ENCODE results near the gene RTL1.

The RTL1 gene

DNA sequence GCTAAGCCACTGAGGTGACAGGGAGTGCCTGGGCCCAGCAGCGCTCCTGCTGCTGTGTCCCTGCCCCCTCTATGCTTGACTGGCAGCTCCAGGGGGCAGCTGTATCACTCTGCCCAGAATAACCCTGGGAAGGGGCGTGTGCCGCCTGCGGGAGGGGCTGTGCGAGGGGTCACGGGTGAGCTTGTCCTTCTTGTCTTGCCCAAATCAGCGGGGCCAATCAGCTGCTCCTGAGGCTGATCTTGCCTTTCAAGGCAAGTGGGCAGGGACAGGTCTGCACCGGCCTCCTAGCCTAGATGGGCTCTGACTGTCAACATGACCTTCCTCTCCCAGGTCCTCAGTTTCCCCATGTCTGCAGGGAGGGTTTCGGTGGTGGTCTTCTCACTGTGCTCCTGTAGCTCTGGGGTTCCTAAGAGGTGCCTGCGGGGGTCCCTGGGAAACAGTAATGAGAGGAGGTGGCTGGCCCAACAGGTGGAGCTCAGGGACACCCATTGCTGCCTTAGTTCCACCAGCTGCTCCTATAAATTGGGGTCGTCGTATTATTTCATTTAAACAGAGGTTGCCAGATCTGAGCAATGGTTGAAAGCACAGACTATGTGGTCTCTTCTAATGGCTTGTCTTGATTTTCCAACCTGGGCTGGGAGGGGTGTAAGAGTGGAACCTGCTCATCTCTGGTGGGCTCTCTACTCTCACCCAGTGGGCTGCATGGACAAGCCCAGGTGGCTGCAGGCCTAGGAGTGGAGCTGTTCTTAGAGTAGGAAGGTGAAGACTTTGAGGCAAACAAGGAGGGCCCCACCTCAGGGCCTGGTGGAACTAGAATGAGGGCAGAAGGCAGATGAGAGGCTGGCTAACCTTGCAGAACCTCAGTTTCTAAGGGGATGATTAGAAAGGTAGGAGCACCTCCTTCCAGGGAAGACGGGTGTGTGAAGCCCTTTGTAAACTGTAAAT, 11.7 kb downstream of the RTL1 start:
- TF ChIP-seq, protein P1, sequence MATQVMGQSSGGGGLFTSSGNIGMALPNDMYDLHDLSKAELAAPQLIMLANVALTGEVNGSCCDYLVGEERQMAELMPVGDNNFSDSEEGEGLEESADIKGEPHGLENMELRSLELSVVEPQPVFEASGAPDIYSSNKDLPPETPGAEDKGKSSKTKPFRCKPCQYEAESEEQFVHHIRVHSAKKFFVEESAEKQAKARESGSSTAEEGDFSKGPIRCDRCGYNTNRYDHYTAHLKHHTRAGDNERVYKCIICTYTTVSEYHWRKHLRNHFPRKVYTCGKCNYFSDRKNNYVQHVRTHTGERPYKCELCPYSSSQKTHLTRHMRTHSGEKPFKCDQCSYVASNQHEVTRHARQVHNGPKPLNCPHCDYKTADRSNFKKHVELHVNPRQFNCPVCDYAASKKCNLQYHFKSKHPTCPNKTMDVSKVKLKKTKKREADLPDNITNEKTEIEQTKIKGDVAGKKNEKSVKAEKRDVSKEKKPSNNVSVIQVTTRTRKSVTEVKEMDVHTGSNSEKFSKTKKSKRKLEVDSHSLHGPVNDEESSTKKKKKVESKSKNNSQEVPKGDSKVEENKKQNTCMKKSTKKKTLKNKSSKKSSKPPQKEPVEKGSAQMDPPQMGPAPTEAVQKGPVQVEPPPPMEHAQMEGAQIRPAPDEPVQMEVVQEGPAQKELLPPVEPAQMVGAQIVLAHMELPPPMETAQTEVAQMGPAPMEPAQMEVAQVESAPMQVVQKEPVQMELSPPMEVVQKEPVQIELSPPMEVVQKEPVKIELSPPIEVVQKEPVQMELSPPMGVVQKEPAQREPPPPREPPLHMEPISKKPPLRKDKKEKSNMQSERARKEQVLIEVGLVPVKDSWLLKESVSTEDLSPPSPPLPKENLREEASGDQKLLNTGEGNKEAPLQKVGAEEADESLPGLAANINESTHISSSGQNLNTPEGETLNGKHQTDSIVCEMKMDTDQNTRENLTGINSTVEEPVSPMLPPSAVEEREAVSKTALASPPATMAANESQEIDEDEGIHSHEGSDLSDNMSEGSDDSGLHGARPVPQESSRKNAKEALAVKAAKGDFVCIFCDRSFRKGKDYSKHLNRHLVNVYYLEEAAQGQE (IDR thresholded peaks at IDR 0.05; ENCODE audit: low read depth) = no peak
- TF ChIP-seq TEAD4 (IDR thresholded peaks at IDR 0.05) (no peak), TCF12 (IDR thresholded peaks at IDR 0.05; ENCODE audit: low read depth) (no peak), TAF1 (IDR thresholded peaks at IDR 0.05; ENCODE audit: low read depth) (no peak), EGR1 (IDR thresholded peaks at IDR 0.05) (no peak), CREB1 (IDR thresholded peaks at IDR 0.05; ENCODE audit: low read depth) (no peak), CEBPB (IDR thresholded peaks at IDR 0.05) (no peak), NFIC (IDR thresholded peaks at IDR 0.05) (no peak), RAD21 (IDR thresholded peaks at IDR 0.05; ENCODE audit: low read depth) (no peak), FOXM1 (IDR thresholded peaks at IDR 0.05; ENCODE audit: borderline replicate concordance, low read depth) (no peak), EP300 (IDR thresholded peaks at IDR 0.05; ENCODE audit: borderline replicate concordance) (no peak), YY1 (IDR thresholded peaks at IDR 0.05; ENCODE audit: low read depth) (no peak)
- TF ChIP-seq, protein P2, sequence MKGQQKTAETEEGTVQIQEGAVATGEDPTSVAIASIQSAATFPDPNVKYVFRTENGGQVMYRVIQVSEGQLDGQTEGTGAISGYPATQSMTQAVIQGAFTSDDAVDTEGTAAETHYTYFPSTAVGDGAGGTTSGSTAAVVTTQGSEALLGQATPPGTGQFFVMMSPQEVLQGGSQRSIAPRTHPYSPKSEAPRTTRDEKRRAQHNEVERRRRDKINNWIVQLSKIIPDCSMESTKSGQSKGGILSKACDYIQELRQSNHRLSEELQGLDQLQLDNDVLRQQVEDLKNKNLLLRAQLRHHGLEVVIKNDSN (IDR thresholded peaks at IDR 0.05) = no peak

DNA sequence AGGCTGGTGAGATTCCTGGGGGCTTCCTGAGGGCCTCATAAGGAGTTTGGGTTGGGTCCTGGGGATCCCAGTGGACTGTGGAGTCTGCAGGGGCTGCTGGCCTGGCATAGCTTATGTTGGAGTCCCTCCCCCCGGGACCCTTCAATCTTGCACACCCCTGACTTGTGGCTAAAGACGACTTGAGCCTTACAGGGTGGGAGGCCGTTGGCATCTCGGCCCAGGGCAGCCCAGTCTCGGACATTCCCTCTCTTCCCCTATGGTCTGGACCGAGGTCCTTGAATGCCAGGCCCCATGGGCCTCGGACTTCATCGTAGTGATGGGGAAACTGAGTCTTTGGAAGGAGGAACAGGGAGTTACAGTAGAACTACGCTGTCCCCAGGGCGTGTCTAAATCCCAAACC, 12.5 kb downstream of the RTL1 start:
- TF ChIP-seq, protein P2 (IDR thresholded peaks at IDR 0.05) = no peak
- TF ChIP-seq ZBTB7A (IDR thresholded peaks at IDR 0.05; ENCODE audit: low read depth) (no peak), EP300 (IDR thresholded peaks at IDR 0.05; ENCODE audit: borderline replicate concordance) (no peak)

DNA sequence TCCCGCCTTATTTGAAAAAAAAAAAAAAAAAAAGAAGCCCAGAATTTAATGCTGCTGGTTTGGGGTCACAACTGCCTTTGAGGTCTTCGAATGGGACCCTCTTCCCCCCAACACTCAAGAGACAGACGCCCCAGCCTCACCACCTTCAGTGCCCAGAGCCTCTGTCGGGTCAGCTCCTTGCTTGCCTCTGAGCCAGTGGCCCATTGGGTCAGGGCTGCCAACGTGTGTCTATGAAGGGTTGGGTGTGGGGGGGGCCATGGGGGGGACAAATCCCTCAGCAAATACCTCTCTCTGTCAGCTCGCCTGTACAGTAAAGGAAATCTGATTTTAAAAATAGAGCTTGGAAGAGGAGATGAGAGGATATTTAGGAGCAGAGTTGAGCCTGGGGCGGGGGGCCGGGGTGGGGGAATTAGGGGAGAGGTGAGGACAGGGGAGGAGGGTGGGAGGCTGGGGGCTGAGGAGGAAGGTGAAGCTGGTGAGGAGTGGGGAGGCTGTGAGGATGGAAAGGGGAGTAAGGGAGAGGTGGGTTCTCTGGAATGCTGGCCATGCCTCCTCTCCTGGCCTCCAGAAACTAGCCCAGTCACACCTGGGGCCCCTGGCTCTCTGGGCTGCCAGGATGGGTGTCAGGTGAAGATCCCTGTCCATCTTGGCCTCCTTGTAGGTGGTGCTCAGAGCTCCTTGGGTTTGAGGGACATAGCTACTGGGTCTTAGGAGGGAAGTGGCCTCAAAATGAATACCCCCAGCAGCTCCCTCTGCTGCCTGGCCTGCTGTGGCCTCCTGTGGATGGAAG, 13.3 kb downstream of the RTL1 start:
- no peak for TF ChIP-seq NFIC (IDR thresholded peaks at IDR 0.05)
- no peak for TF ChIP-seq EGR1 (IDR thresholded peaks at IDR 0.05)
- TF ChIP-seq, protein P3, sequence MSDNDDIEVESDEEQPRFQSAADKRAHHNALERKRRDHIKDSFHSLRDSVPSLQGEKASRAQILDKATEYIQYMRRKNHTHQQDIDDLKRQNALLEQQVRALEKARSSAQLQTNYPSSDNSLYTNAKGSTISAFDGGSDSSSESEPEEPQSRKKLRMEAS (IDR thresholded peaks at IDR 0.05) = no peak
- no peak for TF ChIP-seq YY1 (IDR thresholded peaks at IDR 0.05; ENCODE audit: low read depth)
- no peak for TF ChIP-seq EP300 (IDR thresholded peaks at IDR 0.05; ENCODE audit: borderline replicate concordance)
- no peak for TF ChIP-seq TCF12 (IDR thresholded peaks at IDR 0.05; ENCODE audit: low read depth)
- TF ChIP-seq TEAD4 (IDR thresholded peaks at IDR 0.05) = no peak
- no peak for TF ChIP-seq CREB1 (IDR thresholded peaks at IDR 0.05; ENCODE audit: low read depth)

DNA sequence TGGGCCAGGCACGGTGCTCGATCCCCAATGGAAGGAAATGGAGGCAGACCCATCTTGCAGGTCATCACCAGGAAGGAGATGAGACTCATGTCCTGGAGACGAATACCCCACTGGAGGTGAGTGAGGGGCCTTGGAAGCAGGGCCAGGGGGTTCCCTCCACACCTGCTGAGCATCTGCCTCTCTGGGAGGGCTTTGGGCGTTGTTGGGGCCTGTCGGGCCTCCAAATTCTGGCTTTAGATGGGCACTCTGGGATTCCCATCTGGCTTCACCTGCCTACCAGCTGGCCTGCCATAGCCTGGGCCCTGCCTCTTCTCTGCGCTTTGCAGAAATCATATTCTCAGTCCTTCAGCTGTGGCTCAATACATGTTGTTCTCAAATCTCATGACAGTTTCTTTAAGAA, 13.9 kb downstream of the RTL1 start:
- TF ChIP-seq EGR1 (IDR thresholded peaks at IDR 0.05) (no peak), CREB1 (IDR thresholded peaks at IDR 0.05; ENCODE audit: low read depth) (no peak), CEBPB (IDR thresholded peaks at IDR 0.05) (no peak), TCF12 (IDR thresholded peaks at IDR 0.05; ENCODE audit: low read depth) (no peak), RAD21 (IDR thresholded peaks at IDR 0.05; ENCODE audit: low read depth) (no peak), ZBTB7A (IDR thresholded peaks at IDR 0.05; ENCODE audit: low read depth) (no peak), TAF1 (IDR thresholded peaks at IDR 0.05; ENCODE audit: low read depth) (no peak), FOXM1 (IDR thresholded peaks at IDR 0.05; ENCODE audit: borderline replicate concordance, low read depth) (no peak), YY1 (IDR thresholded peaks at IDR 0.05; ENCODE audit: low read depth) (no peak), TEAD4 (IDR thresholded peaks at IDR 0.05) (no peak)
- TF ChIP-seq, protein P1 (IDR thresholded peaks at IDR 0.05; ENCODE audit: low read depth) = no peak
- TF ChIP-seq, protein P3 (IDR thresholded peaks at IDR 0.05) = no peak
- TF ChIP-seq, protein P2 (IDR thresholded peaks at IDR 0.05) = no peak

DNA sequence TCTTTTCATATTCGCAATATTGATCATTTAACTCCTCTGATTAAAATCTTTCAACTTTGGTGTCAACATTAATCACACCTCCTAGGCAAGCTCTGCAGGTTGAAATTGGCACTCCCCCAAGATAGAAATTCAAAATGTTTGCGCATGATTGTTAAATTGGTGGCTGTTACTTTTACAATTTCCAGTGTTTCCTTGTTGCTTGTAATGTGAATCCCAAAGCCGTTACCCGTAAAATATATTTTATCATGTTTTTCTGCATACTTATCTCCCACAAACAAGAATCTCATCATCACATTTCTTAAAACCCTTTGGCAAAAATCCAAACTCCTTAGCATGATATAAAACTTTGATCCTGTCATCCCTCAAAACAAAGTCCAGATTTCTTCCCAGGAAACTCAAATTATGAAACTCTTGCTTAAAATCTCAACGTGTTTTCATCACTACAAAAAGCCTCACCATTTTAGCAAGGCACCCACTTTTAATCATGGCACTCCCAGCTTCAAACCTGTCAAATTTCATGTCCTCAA, 14.7 kb downstream of the RTL1 start:
- TF ChIP-seq ZBTB7A (IDR thresholded peaks at IDR 0.05; ENCODE audit: low read depth) (no peak), EGR1 (IDR thresholded peaks at IDR 0.05) (no peak), CEBPB (IDR thresholded peaks at IDR 0.05) (no peak), RAD21 (IDR thresholded peaks at IDR 0.05; ENCODE audit: low read depth) (no peak), NFIC (IDR thresholded peaks at IDR 0.05) (no peak), YY1 (IDR thresholded peaks at IDR 0.05; ENCODE audit: low read depth) (no peak), CREB1 (IDR thresholded peaks at IDR 0.05; ENCODE audit: low read depth) (no peak), TAF1 (IDR thresholded peaks at IDR 0.05; ENCODE audit: low read depth) (no peak), TCF12 (IDR thresholded peaks at IDR 0.05; ENCODE audit: low read depth) (no peak), TEAD4 (IDR thresholded peaks at IDR 0.05) (no peak), EP300 (IDR thresholded peaks at IDR 0.05; ENCODE audit: borderline replicate concordance) (no peak)
- TF ChIP-seq, protein P1 (IDR thresholded peaks at IDR 0.05; ENCODE audit: low read depth) = no peak

All from Ishikawa (cell line).